Measurements from ENCODE around the gene MS4A18.

DNA sequence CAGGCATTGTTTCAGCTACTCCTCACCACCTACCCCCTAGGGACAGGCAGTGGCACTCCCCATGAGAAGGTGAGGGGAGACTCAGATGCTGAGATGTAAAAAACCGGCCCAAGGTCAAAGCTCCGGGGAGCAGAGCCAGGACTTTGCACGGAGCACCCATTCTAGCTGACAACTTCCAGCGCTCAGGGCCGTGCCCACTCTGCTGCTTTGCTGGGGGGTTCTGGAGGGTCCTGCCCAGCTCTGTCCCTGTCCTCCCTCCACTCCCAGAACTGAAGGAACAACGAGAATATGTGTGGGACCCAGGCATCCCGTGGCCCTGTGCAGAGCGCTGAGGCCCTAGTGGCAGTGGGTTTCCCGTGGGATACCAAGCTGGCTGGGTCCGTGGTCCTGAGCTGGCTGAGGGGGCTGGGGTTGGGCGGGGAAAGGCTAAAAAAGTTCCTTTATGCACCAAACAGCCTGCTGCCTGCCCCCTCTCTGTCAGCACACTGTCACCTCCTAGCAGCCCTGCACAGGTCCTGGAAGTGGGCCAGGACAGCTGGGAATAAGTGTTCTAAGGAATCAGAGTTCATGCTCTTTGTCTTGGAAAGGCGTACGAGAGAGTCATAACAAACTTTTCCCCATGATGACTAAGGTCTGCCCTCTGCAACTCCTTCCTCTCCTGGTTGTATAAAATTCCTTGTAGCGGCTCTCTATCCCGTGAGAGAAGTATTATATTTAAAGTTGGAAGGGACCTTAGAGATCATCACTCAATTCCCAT lies 62.5 kb downstream of the MS4A18 start:
- TF ChIP-seq, protein P1, sequence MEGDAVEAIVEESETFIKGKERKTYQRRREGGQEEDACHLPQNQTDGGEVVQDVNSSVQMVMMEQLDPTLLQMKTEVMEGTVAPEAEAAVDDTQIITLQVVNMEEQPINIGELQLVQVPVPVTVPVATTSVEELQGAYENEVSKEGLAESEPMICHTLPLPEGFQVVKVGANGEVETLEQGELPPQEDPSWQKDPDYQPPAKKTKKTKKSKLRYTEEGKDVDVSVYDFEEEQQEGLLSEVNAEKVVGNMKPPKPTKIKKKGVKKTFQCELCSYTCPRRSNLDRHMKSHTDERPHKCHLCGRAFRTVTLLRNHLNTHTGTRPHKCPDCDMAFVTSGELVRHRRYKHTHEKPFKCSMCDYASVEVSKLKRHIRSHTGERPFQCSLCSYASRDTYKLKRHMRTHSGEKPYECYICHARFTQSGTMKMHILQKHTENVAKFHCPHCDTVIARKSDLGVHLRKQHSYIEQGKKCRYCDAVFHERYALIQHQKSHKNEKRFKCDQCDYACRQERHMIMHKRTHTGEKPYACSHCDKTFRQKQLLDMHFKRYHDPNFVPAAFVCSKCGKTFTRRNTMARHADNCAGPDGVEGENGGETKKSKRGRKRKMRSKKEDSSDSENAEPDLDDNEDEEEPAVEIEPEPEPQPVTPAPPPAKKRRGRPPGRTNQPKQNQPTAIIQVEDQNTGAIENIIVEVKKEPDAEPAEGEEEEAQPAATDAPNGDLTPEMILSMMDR (conservative IDR thresholded peaks at IDR 0.05 in 1 of 2, IDR thresholded peaks at IDR 0.05 in 1 of 2; ENCODE audit: extremely low read depth in 1 of 2, insufficient read depth in 1 of 2, low read depth in 1 of 2, low read length in 2 of 2), result no peak
- no peak for TF ChIP-seq EZH2 (IDR thresholded peaks at IDR 0.05; ENCODE audit: borderline replicate concordance, low read length)

Data from mammary epithelial cell (primary cell).